Bronchial epithelial cell (primary cell): Measurements from ENCODE around the gene ATP8B3. TPM values are rescaled to one million over a fixed set of nuclear protein-coding genes. Genes with fewer than 3 reads are reported as not detected.

Source experiments
- DNase-seq: peaks from one replicate; pipeline ENCODE4 v3.0.0-alpha.2; 2010; ENCODE audit warnings: low read depth
- FAIRE-seq: peaks from 2 replicates; lab custom pipeline; 2011; peaks lifted over from hg19 to GRCh38; lab: Jason Lieb, UNC
- H3K27me3 ChIP-seq: 2 replicates; pipeline ENCODE4 v1.5.1; 2011; ENCODE audit warnings: low read length; ENCODE audit not compliant: control insufficient read depth, insufficient read depth
- H3K36me3 ChIP-seq: 2 replicates; pipeline ENCODE4 v1.5.1; 2011; ENCODE audit warnings: low read length; ENCODE audit not compliant: control insufficient read depth, insufficient read depth
- H3K4me3 ChIP-seq: 2 replicates; pipeline ENCODE4 v1.5.1; 2011; ENCODE audit warnings: mild to moderate bottlenecking, low read depth, low read length, control low read depth
- CTCF ChIP-seq: IDR thresholded peaks from 2 replicates; pipeline ENCODE4 v1.5.1; 2011; ENCODE audit warnings: mild to moderate bottlenecking, moderate library complexity, low read length, control low read depth, inconsistent platforms; ENCODE audit not compliant: insufficient read depth, severe bottlenecking
- total RNA-seq: library from RNA; depleted of rRNA; stranded (reverse); fragments of >200 nt; gene quantifications from 2 replicates; pipeline ENCODE4 v1.2.1, GENCODE V29; 2014

The ATP8B3 gene
- total RNA-seq, 1 donor from 2014 or later, result 0.26 TPM

- H3K27me3 ChIP-seq, result no peaks in the 10 kb centered on the region
- no peak for TF ChIP-seq CTCF
- no peak for DNase-seq
- H3K4me3 ChIP-seq, result no peak overlapping the region
- no peaks in the 10 kb centered on the region for H3K36me3 ChIP-seq
- FAIRE-seq, result no peak
Measured at GRCh38 chr19:1808395-1808731, 3.7 kb downstream of the ATP8B3 start.

GRCh38 chr19:1807695-1808394 lies 4.2 kb downstream of the ATP8B3 start:
- DNase-seq, result no peak
- H3K27me3 ChIP-seq, result no peaks in the 10 kb centered on the region
- FAIRE-seq, result peak; percentile 91
- no peak for TF ChIP-seq CTCF
- no peaks in the 10 kb centered on the region for H3K36me3 ChIP-seq
- H3K4me3 ChIP-seq, result no peak overlapping the region

GRCh38 chr19:1807030-1807694 lies 4.9 kb downstream of the ATP8B3 start:
- no peak overlapping the region for H3K4me3 ChIP-seq
- FAIRE-seq, result no peak
- DNase-seq, result no peak
- no peak for TF ChIP-seq CTCF
- H3K36me3 ChIP-seq, result no peaks in the 10 kb centered on the region
- no peaks in the 10 kb centered on the region for H3K27me3 ChIP-seq

GRCh38 chr19:1806184-1807029 lies 5.7 kb downstream of the ATP8B3 start:
- Histone ChIP-seq H3K4me3 (no peak overlapping the region), H3K36me3 (no peaks in the 10 kb centered on the region), H3K27me3 (no peaks in the 10 kb centered on the region)
- FAIRE-seq, result no peak
- no peak for DNase-seq
- no peak for TF ChIP-seq CTCF

- Histone ChIP-seq H3K27me3 (no peaks in the 10 kb centered on the region), H3K4me3 (no peak overlapping the region), H3K36me3 (no peaks in the 10 kb centered on the region)
- no peak for DNase-seq
- no peak for FAIRE-seq
- TF ChIP-seq CTCF, result no peak
Measured at GRCh38 chr19:1805401-1806183, 6.5 kb downstream of the ATP8B3 start.
